Measurements from ENCODE around the gene KPNA6. TPM values are rescaled to one million over a fixed set of nuclear protein-coding genes. Genes with fewer than 3 reads are reported as not detected.
A peak's percentile ranks its signal among the peaks of the same experiment; 100 is the strongest.

KPNA6 gene
- total and polyA plus RNA-seq, 2 of the 13 experiments (the other 11 are each of a cell fraction or from before 2014, with no cell fraction given), result 22.0 to 47.5 TPM

GRCh38 chr1:32107742-32108661 lies at the start of gene KPNA6 (continued):
- TF ChIP-seq, protein P1, sequence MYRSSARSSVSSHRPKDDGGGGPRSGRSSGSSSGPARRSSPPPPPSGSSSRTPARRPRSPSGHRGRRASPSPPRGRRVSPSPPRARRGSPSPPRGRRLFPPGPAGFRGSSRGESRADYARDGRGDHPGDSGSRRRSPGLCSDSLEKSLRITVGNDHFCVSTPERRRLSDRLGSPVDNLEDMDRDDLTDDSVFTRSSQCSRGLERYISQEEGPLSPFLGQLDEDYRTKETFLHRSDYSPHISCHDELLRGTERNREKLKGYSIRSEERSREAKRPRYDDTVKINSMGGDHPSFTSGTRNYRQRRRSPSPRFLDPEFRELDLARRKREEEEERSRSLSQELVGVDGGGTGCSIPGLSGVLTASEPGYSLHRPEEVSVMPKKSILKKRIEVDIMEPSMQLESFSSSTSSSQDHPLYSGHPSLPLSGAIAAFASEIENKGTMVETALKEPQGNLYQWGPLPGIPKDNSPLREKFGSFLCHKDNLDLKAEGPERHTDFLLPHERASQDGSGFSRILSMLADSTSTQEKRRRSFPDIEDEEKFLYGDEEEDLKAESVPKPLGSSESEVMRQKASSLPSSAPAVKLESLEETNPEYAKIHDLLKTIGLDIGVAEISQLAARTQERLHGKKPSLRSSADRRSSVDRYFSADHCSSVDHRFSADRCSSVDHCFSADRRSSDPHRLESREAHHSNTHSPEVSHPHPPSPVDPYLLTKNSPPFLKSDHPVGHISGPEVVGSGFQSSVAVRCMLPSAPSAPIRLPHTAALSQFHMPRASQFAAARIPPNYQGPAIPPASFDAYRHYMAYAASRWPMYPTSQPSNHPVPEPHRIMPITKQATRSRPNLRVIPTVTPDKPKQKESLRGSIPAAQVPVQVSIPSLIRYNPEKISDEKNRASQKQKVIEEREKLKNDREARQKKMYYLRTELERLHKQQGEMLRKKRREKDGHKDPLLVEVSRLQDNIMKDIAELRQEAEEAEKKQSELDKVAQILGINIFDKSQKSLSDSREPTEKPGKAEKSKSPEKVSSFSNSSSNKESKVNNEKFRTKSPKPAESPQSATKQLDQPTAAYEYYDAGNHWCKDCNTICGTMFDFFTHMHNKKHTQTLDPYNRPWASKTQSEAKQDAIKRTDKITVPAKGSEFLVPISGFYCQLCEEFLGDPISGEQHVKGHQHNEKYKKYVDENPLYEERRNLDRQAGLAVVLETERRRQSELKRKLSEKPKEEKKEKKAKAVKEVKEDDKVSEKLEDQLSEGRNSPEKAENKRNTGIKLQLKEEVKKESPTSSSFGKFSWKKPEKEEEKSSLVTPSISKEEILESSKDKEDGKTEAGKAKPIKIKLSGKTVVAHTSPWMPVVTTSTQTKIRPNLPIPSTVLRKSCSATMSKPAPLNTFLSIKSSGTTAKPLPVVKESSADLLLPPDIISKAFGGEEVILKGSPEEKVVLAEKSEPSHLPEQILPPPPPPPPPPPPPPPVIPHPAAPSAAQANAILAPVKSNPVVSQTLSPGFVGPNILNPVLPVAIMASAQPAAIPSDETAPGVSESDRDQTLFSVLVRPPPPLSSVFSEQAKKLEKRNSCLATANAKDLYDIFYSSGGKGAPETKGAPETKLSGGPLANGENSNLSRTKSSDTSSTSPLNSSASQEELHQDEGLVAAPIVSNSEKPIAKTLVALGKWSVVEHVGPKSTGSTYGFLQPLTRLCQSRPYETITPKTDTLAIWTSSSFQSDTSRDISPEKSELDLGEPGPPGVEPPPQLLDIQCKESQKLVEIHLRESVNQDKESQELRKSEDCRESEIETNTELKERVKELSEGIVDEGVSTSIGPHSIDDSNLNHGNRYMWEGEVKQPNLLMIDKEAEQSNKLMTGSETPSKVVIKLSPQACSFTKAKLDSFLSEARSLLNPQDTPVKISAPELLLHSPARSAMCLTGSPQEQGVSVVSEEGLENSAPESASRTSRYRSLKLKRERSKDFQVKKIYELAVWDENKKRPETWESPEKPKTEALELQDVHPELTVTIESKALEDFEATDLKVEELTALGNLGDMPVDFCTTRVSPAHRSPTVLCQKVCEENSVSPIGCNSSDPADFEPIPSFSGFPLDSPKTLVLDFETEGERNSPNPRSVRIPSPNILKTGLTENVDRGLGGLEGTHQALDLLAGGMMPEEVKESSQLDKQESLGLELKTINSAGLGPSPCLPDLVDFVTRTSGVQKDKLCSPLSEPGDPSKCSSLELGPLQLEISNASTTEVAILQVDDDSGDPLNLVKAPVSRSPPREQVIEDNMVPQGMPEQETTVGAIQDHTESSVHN (CRISPR knock-in tag; IDR thresholded peaks at IDR 0.05), result no peak
- peak in 1 of 2 experiments; percentile 24; a peak in 1 of 4 replicates for TF ChIP-seq EP300 (IDR thresholded peaks at IDR 0.05; ENCODE audit: low read depth in 2 of 2, low read length in 2 of 2)
- TF ChIP-seq EP300 (CRISPR knock-in tag; IDR thresholded peaks at IDR 0.05; ENCODE audit: borderline replicate concordance), result no peak
- TF ChIP-seq MAFF (IDR thresholded peaks at IDR 0.05; ENCODE audit: low read depth, low read length), result no peak
- TF ChIP-seq SIX4 (CRISPR knock-in tag; IDR thresholded peaks at IDR 0.05), result peak; percentile 30; the same call in 1 of the 2 replicates
- TF ChIP-seq, protein P2, sequence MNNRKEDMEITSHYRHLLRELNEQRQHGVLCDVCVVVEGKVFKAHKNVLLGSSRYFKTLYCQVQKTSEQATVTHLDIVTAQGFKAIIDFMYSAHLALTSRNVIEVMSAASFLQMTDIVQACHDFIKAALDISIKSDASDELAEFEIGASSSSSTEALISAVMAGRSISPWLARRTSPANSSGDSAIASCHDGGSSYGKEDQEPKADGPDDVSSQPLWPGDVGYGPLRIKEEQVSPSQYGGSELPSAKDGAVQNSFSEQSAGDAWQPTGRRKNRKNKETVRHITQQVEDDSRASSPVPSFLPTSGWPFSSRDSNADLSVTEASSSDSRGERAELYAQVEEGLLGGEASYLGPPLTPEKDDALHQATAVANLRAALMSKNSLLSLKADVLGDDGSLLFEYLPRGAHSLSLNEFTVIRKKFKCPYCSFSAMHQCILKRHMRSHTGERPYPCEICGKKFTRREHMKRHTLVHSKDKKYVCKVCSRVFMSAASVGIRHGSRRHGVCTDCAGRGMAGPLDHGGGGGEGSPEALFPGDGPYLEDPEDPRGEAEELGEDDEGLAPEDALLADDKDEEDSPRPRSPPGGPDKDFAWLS (CRISPR knock-in tag; IDR thresholded peaks at IDR 0.05; ENCODE audit: borderline replicate concordance), result no peak
- TF ChIP-seq NKX3-1 (CRISPR knock-in tag; IDR thresholded peaks at IDR 0.05), result peak; percentile 85; the same call in 1 of the 2 replicates
- TF ChIP-seq ZNF543 (CRISPR knock-in tag; IDR thresholded peaks at IDR 0.05), result peak; percentile 75; the same call in 1 of the 2 replicates
- TF ChIP-seq HCFC1 (IDR thresholded peaks at IDR 0.05; ENCODE audit: low read depth, low read length), result peak; percentile 37; the same call in 1 of the 2 replicates
- no peak for TF ChIP-seq ZNF136 (CRISPR knock-in tag; IDR thresholded peaks at IDR 0.05; ENCODE audit: low read depth)
- TF ChIP-seq ZNF264 (CRISPR knock-in tag; IDR thresholded peaks at IDR 0.05), result peak; percentile 63
- TF ChIP-seq SIX1 (CRISPR knock-in tag; IDR thresholded peaks at IDR 0.05; ENCODE audit: borderline replicate concordance), result peak; percentile 48; the same call in 1 of the 2 replicates
- peak; percentile 51; the same call in 1 of the 2 replicates for TF ChIP-seq HDAC2 (CRISPR knock-in tag; IDR thresholded peaks at IDR 0.05)
- TF ChIP-seq MYC (CRISPR knock-in tag; IDR thresholded peaks at IDR 0.05; ENCODE audit: borderline replicate concordance), result peak; percentile 78; the same call in 1 of the 2 replicates
- no peak for TF ChIP-seq ATM (IDR thresholded peaks at IDR 0.05; ENCODE audit: borderline replicate concordance)
- no peak for TF ChIP-seq ZFP82 (CRISPR knock-in tag; IDR thresholded peaks at IDR 0.05; ENCODE audit: borderline replicate concordance)
- TF ChIP-seq ZSCAN12 (CRISPR knock-in tag; IDR thresholded peaks at IDR 0.05), result no peak
- TF ChIP-seq ZNF430 (CRISPR knock-in tag; IDR thresholded peaks at IDR 0.05), result peak; percentile 77; the same call in 1 of the 2 replicates
- peak; percentile 49 for TF ChIP-seq FOXA3 (CRISPR knock-in tag; IDR thresholded peaks at IDR 0.05)
- no peak for TF ChIP-seq HNRNPUL1 (IDR thresholded peaks at IDR 0.05; ENCODE audit: low read depth, low read length)
